GM21529 (cell line): ENCODE measurements around the gene PON3.
"Not testable (repeated sequence)": the region's sequence is repeated elsewhere in the genome, so short reads cannot be mapped to it uniquely, and the experiment has no call there.

Source experiments
- ATAC-seq: cut with Tn5 transposase; IDR thresholded peaks from one replicate; pipeline ENCODE4 v1.9.1; 2021; ENCODE audit not compliant: unreplicated experiment

PON3 gene

DNA sequence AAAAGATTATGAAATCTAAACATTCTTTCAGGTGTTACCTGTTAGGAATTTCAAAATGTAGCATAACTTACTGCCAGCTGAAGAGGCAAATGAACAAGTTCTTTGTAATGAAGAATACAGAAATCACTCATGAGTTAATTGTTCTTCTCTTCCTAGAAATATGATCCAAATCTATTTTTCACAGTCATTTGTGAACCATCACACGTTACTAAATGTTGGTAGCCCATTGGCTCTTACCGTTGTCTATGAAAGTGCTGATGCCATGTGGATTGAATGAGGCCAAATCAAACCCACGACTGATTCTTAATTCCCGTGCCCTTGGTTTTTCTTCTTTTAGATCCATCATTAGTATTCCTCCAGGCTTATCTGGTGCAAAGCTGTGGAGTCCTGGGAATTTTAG is 15.9 kb upstream of the PON3 start:
- no peak for ATAC-seq

DNA sequence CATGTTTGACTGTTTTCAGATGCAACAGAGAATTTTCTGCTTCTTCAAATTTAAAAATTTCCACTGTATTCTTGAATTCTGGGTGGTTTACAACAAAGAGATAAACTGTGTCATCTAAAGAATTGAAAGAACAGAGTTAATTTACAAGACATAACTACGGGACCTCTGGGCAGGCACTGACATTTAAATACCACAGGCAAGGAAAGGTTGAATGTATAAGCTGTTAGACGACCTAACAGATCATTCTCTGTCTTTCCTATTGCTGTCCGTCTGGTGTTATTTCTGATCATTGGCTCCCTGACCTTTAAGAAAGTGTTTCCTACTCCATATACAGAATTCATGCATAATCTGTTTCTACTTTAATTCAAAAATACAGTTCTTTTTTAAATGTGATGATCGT is 15.5 kb upstream of the PON3 start:
- ATAC-seq = no peak

DNA sequence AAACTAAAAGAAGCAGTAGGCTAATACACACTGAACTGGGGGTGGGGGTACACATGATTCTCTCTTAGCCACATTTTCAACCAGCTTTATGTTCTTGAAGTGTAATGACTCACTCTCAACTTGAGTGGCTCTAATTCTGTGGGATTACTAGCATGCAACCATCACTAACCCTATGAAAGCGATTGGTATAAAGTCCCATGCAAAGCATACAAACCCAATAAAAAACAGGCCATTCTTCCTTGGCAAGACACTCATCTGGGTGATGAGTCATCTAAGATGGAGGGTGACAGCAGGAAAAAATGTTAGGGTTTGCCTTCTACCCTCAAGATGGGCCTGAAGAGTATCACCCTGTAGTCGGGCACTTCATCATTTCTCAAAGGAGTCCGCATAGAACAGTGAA is 14.9 kb upstream of the PON3 start:
- no peak for ATAC-seq

DNA sequence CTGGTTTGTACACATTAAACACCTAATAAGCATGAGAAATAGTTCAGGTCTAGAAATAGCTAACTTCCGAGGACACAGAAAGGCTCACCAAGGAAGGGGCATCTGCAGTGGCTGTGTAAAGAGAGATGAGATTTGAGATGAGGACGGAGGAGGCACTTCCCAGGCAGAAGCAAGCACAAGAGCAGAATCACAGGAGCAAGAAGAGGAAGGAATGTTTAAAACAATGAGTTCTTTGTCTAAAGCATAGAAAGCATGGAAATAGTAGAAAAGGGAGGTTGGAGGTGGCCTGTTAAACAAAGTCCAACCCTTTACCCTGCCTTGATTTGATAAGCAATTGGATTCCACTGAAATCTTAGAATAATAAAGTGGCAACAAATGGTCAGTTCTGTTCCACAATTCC is 11.6 kb upstream of the PON3 start:
- no peak for ATAC-seq

DNA sequence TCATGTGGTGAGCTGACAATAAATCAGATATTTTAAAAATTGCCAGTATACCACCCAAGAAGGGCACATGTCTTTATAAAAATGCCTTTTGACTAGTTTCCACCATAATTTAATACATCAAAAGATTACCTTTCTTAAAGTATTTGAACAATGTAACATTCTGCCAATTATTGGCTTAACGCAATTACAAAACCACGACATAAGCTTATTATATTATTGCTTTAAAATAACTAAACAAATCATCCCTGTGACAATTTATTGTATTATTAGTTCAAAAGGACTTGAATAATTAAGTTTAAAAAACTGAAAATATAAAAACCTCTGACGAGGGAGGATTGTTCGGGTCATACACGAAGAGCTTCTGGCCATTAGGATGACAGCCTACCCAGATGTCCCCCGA is 9.6 kb upstream of the PON3 start:
- no peak for ATAC-seq

DNA sequence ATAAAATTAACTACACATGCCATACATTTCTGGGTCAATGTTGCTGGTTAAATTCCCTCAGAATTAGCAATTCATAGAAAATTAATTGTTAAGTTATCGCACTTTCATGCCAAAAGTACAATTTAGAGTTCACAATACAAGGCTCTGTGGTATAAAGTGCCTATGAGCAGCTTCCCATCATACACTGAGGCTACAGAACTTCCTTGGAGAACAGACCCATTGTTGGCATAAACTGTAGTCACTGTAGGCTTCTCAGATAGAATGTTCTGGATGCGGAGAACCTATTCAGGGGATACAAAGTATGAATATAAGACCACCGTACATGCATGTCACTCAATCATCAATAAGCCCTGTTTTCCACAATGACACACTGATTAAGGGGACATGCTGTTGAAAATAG is 9.0 kb upstream of the PON3 start:
- ATAC-seq = no peak

DNA sequence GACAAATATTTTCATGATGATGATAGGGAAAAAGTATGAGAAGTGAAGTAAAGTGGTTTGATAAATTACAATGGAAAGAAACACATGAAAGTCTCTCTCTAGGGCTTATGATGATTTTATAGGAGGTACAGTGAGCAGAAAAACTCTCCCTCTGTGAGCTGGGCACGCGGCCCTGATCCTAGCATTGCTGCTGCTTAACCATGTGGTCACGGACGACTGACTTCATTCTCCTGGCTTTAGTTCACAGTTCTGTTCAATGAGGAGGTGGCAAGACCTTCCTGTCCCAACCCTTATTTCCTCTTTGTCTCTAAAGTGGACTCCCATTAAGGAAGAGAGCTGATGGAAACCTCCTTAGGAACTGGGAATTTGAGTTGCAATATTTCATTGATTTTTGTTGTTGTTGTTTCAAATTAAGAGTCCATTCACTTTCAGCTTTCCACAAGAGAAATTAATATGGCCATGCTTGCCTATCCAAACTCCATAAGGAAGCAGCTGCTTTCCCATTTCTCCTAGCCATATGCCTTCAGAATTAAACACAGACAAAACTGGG is 8.2 kb upstream of the PON3 start:
- no peak for ATAC-seq

DNA sequence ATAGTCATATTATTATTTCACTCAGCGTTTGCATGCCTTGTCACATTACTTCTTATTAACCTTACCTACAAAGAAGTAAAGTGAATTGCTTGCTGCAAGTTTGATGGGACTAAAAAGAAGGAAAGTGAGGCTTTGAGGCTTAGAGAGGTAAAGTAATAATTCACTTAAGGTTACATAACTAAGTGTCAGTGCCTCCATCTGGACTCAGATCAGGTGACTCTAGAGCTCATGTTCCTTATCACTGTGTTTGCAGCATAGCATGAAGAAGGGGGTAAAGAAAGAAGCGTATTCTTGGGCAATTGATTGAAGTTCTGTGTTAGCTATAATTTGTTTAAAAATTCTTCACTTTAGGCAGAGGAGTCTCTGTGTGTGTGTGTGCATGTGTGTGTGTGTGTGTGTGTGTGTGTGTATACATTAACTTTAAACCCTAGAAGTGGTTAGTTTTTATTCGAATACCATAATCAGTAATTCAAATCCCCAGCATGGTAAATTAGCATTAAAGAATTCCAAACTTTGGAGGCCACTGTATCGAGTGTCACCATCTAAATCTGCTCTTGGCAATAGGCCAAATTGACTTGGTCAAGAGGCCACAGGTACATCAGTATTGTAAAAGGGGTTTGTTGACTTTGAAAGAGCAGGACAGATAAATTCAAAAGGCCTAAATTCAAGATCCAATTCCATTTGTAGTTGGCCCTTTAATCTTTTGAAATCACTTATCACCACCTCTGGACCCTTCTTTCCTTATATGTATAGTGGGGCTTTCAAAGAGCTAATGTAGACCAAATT is 2.2 kb upstream of the PON3 start:
- no peak for ATAC-seq

DNA sequence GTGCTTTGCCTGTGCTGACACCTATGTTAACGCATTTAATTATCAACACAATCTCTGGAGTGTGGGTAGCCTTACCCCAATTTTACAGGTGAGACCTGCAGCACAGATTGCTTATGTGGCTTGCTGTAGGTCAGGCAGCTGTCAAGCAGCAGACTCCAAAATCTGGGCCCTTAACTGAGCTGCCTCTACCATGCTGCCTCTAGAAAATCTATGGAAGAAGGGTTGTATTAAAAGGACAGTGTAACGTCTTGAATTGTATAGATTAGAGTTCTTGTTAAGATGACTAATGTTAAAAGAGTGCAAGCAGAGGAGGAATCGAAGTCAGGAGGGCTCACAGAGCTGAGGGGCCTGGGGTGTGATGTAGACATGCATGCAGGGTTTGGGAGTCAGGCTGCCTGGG is 1.2 kb upstream of the PON3 start:
- no peak for ATAC-seq

DNA sequence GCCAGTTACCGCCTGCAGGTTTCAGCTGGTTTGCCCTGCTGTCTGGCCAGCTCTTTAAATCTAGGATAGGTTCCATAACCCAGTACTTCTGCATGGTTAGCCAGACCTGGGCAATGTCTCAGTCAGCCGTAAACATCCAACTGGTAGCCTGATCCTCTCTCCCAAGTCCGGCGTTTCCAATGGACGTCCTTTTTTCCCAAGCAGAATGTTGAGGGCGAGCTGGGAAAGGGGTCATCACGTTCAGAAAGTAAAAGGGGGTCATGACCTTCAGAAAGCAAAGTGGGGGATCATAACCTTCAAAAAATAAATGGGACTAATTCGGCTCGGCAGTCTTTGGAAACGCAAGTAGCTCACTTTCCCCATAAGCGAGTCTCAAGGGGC is 430 bp downstream of the PON3 start:
- ATAC-seq = no peak

DNA sequence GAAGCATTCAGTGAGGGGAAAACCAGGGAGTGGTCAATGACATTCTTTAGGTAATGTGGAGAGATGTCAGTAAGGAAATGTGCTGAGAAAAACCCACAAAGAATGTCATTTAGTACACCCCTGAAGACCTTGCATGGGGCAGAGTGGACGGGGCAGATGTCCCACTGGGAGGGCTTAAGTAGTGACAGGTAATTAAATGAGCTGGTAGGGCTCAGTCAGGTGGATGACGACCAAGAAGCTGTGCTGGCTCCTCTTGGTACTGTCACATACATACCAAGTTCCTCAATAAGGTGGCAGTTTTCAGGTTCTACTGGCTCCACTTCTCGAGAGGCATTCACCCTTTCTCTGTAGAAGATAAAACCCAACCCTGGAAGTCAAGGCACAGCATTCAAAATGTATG is 1.8 kb downstream of the PON3 start:
- no peak for ATAC-seq

DNA sequence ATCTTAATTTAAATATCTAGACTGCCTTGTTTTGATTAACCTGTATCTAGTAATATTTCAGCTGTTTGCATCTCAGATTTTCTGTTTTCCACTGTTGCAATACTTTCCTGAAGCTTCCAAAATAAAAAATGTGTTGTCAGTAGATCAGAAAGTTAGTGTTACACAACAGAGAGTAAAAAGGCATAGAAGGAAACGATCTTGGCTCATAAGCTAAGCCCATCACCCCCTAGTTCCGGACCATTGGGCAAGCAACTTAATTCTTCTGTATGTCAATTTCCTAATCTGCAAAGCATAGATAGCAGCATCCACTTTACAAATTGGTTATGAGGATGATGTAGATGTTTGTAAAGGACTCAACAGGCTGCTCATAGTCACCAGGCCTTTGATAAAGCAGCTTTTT is 4.4 kb downstream of the PON3 start:
- ATAC-seq = no peak

DNA sequence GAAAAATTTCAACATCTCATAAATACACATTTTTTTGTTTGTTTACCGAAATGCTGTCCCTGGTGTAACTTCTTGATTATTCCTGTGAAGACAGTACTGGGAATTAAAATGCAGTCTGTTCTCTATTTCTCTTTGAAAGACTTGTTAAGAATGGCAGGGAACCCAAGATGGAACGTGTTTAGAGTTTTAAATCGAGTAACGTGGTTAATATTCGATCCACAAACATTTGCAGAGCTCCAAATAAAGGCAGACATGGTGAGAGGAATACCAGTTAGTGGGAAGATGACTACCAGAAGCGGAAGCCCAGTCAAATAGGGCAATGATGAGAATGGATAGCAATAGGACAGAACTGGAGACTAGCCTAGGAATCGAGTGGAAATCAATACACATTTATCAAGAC is 6.7 kb downstream of the PON3 start:
- no peak for ATAC-seq

DNA sequence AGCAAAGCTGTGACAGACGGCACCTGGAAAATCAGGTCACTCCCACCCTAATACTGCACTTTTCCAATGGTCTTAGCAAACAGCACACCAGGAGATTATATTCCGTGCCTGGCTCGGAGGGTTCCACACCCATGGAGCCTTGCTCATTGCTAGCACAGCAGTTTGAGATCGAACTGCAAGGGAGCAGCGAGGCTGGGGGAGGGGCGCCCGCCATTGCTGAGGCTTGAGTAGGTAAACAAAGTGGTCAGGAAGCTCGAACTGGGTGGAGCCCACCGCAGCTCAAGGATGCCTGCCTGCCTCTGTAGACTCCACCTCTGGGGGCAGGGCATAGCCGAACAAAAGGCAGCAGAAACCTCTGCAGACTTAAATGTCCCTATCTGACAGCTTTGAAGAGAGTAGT is 16.7 kb downstream of the PON3 start:
- ATAC-seq = not testable (repeated sequence)

DNA sequence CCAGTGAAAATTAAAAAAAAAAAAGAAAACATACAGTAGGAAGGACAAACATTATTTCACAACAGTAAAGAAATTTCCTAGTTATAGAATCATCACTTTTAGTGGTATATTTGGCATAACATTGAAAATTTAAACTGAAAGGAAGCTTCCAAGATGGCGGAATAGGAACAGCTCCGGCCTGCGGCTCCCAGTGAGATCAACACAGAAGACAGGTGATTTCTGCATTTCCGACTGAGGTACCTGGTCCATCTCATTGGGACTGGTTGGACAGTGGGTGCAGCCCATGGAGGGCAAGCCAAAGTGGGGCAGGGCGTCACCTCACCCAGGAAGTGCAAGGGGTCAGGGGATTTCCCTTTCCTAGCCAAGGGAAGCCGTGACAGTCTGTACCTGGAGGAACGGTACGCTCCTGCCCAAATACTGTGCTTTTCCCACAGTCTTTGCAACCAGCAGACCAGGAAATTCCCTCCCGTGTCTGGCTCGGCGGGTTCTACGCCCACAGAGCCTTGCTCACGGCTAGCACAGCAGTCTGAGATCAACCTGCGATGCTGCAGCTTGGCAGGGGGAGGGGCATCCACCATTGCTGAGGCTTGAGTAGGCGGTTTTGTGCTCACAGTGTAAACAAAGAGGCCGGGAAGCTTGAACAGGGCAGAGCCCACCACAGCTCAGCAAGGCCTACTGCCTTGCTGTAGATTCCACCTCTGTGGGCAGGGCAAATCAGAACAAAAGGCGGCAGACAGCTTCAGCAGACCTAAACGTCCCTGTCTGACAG is 19.4 kb downstream of the PON3 start:
- no peak for ATAC-seq

DNA sequence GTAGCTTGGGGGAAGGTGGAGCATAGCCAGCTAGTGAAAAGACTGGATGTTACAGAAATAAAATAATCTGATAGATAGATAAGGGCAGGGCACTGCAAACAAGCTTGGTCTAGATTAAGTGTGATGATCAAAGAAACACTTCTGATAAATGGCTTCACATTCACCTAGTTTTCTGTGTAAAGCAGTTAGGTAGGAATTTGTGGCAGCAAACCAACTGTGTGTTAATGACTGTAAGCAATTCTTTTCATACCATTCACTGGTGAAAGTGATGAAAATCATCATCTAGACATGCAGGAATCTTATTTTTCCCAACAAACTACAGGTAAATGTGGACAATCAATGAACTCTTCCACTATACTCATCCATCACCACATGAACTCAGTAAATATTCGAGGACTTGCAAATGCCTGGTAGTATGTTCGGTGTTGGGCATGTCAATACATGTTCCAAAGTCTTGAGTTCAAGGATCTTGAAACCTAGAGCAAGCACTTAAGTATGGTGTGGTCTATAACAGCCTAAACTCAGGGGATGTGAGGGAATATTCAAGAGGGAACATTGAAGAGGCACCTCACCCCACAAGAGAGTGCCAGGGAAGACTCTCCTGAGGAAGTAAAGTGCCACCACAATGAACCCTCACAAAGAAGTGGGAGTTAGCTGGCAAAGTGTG is 20.5 kb downstream of the PON3 start:
- no peak for ATAC-seq

DNA sequence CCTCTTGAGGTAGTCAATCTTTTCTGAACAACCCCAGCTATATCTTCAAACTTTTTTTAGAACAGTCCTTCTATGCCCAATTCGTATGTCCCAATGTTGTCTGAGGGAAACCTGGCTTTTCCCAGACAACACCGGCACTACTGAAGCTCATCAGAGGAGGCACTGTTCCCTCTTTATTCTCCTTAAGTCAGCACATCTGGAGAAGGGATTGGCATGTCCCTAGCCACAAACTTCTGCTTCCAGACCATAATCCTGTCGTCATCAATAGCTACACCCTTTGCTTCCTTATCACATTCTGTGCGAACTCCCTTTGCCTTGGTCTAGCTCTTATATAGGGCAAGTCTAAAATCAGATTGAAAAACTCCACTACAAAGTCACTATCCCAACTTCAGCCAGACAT is 22.9 kb downstream of the PON3 start:
- no peak for ATAC-seq

DNA sequence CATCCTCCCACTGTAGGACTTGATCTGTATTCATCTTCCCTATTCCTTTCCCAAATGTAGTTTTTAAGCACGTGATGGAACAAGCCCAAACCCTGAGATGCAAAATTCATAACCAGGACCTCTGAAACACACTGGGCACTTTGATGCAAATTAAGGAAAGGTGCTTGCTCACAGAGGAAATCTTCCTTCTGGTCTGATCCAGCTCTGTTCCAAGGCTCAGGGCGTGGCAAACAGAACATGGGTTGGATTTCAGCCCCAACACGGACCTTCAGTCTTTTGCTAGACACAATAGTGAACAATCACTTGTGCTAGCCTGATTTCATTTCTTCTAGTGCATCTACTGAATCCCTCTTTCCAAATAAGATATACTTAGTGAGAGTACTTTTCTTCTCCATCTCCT is 27.9 kb downstream of the PON3 start:
- ATAC-seq = no peak

DNA sequence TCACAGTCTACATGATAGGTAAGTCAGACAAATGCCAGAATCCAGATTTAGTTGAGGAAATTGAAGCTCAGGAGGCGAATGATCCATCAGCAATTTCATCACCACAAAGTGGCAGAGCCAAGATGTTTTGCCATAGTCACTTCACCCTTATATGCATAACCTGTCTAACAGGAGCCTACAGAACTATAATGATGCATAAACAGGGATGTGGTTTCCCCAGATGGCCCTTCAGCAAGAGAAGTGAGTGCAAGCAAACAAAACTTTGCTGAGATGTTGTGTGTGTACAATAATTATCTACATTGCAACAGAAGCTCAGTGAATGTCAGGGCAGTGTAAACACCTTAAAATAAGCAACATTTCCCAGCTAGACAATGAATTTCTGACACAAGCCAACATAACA is 28.6 kb downstream of the PON3 start:
- no peak for ATAC-seq

DNA sequence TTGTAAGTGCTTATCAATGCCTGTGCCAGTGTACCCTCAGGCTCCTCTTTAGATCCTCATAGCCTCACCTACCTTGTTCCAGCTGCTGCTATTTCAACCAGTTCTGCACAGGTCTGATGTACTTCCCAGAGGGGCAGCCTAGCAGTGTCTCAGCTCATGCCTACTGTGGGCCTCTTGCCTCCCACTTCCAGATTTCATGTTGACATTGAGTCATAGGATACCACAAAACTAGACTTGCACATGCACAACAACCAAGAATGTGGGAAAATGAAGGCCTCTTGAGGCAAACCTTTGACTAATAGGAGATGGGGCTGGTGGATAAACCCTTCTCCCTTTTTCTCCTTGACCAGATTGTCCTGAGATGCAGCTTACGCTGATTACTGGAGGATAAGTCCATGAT is 31.0 kb downstream of the PON3 start:
- no peak for ATAC-seq

DNA sequence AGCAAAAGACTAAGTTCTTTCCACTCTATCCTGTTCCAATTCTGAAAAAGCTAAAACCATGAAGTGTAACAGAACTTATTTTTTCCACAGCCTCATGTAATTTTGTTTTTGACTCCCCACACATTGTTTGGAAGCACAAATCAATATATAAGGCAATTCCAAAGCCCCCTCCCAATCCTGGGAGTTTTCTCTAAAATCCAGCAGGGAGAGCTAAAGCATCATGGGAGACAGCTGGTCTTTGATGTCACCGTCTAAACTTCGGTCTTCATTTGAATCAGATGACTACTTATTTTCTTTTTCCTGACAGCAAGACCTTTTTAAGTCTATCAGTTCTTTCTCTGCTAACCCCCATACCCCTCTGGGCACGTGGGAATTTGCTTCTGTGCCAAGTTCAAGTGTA is 38.6 kb downstream of the PON3 start:
- ATAC-seq = no peak
